Muscle layer of colon (tissue), 2 donors: ENCODE data around the gene GARNL3.
A peak's percentile ranks its signal among the peaks of the same experiment; 100 is the strongest.

ENCODE experiments used
- H3K27ac ChIP-seq: one replicate; pipeline ENCODE4 v1.7.0; 2013; ENCODE audit warnings: low read depth, mild to moderate bottlenecking, low read length, moderate library complexity
- H3K27me3 ChIP-seq, 2 donors: one replicate each; pipeline ENCODE4 v1.7.0; 2013; ENCODE audit warnings: low read length in 2 of 2, mild to moderate bottlenecking in 2 of 2; ENCODE audit not compliant: insufficient read depth in 2 of 2, control insufficient read depth in 1 of 2
- H3K36me3 ChIP-seq: one replicate; pipeline ENCODE4 v1.7.0; 2013; ENCODE audit warnings: mild to moderate bottlenecking, low read length; ENCODE audit not compliant: insufficient read depth
- H3K4me1 ChIP-seq: one replicate; pipeline ENCODE4 v1.7.0; 2013; ENCODE audit warnings: mild to moderate bottlenecking, low read length; ENCODE audit not compliant: insufficient read depth
- H3K4me3 ChIP-seq, 2 donors: one replicate each; pipeline ENCODE4 v1.7.0; 2013; ENCODE audit warnings: low read length in 2 of 2, low read depth in 1 of 2, mild to moderate bottlenecking in 1 of 2, moderate library complexity in 1 of 2
- H3K9ac ChIP-seq: one replicate; pipeline ENCODE4 v1.7.0; 2013; ENCODE audit warnings: low read length
- H3K9me3 ChIP-seq: one replicate; pipeline ENCODE4 v1.7.0; 2013; ENCODE audit warnings: mild to moderate bottlenecking, low read length
- donor health status: abdominal sarcoma.
- donor health status: Adenocarcinoma of cecum.

The GARNL3 gene

DNA sequence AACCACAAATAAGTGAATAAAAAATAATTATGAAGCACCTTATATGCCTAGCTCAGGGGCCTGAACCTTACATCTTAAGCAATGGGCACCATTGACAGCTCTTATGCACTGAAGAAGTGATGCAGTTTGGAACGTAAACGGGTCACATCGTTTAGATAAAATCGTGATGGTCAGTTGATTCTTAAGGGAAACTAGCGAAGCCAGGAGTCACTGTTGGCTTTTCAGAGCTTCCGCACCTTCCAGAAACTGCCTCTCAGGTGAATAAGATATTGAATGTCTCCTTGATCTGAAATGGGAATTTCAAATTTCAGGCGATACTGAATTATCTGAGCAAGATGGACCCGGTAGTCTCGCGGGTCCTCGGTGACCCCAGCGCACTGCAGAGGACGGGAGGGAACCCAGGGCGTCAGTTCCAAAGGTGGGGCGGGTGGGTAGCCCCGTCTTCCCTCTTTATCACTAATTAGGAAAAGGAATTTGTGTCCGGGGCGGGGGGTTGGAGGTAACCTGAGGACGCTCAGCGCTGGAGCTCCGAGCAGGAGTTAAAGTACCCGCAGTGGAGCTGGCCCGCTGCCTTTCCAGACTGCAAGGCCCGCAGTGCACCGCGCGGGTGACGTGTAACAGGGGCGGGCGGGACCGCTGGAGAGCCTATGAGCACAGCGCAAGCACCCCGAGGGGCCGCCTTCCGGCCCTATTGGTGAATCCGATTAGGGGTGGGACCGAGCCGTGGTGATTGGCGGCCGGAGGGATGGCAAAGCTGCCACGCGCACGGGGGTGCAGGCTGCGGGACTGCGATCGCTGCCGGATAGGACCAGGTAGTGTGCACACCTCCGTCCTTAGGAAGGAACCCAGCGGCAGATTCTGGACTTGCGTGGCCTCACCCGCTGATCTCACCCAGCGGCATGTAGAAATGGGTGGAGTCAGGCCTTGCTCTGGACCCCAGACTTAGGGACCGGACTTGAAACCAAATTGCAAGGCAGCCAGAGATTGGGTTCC lies 19.7 kb upstream of the GARNL3 start:
- Histone ChIP-seq H3K9me3 (no peaks in the 10 kb centered on the region), H3K36me3 (no peaks in the 10 kb centered on the region), H3K4me1 (no peaks in the 10 kb centered on the region), H3K9ac (peak overlapping the region; percentile 73), H3K4me3 (peak overlapping the region; percentile 29 to 85), H3K27ac (peak overlapping the region; percentile 55), H3K27me3 (no peaks in the 10 kb centered on the region)

DNA sequence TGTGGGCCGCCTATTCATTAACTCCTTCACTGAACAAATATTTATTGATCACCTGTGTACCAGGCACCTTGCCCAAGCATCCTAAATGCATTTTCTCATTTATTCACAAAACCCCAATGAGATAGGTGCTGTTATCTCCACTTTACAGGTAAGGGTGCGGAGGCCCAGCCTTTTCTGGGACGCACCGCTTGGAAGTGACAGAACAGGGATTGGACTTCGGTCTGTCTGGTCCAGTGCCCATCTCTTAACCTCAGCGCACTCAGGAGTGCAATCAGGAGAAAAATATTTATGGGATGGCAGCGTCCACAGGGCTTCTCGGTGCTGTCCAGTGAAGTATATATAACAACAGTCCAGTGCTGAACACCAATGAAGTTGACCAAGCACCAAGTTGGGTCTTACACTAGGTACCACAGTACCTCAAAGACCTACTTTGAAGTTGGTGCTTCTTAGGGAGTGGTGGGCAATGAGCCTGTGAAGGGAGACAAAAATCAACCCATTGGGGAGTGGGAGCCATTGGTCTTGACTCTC lies 18.9 kb upstream of the GARNL3 start:
- no peaks in the 10 kb centered on the region for H3K36me3 ChIP-seq
- H3K27me3 ChIP-seq = no peaks in the 10 kb centered on the region
- H3K4me3 ChIP-seq = peak overlapping the region; percentile 29 to 85
- no peaks in the 10 kb centered on the region for H3K9me3 ChIP-seq
- peak overlapping the region; percentile 32 for H3K27ac ChIP-seq
- H3K9ac ChIP-seq = no peak overlapping the region
- H3K4me1 ChIP-seq = no peaks in the 10 kb centered on the region

DNA sequence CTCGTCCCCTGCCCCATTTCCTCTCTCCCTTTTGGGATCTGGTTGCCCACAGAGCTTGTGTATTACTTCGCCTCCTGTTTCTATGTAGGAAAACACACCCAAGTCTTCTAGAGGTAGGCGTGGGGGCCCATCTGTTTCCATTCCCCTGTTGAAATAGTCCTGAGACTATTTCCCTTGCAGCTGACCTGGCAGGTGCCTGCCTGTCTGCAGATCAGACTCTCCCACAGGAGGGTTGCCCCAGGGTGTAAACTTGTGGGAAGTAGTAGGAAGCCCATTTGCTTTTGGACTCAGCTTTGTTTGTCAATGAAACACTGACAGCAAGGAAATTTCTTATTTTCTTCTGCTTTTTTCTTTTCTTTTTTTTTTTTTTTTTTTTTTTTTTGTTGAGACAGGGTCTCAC lies 16.3 kb upstream of the GARNL3 start:
- H3K27me3 ChIP-seq = no peaks in the 10 kb centered on the region
- H3K4me1 ChIP-seq = no peaks in the 10 kb centered on the region
- H3K27ac ChIP-seq = no peak overlapping the region
- no peak overlapping the region for H3K9ac ChIP-seq
- H3K9me3 ChIP-seq = no peaks in the 10 kb centered on the region
- H3K36me3 ChIP-seq = no peaks in the 10 kb centered on the region
- no peak overlapping the region for H3K4me3 ChIP-seq

DNA sequence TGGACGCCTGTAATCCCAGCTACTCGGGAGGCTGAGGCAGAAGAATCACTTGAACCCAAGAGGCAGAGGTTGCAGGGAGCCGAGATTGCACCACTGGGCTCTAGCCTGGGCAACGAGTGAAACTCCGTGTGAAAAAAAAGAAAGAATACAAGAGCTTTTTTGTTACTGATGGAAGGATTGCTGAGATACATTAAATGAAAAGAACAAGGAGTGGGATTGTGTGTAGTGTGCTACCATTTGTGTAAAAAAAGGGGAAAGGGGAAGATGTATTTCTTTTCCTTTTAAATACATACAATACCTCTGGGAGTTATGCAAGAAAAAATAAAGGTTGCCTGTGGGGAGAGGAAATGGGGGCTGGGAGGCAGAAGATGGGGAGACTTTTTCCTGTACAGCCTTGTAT lies 14.7 kb upstream of the GARNL3 start:
- H3K4me1 ChIP-seq = no peaks in the 10 kb centered on the region
- no peak overlapping the region for H3K9ac ChIP-seq
- no peaks in the 10 kb centered on the region for H3K36me3 ChIP-seq
- H3K9me3 ChIP-seq = no peaks in the 10 kb centered on the region
- H3K4me3 ChIP-seq = no peak overlapping the region
- no peaks in the 10 kb centered on the region for H3K27me3 ChIP-seq
- no peak overlapping the region for H3K27ac ChIP-seq

DNA sequence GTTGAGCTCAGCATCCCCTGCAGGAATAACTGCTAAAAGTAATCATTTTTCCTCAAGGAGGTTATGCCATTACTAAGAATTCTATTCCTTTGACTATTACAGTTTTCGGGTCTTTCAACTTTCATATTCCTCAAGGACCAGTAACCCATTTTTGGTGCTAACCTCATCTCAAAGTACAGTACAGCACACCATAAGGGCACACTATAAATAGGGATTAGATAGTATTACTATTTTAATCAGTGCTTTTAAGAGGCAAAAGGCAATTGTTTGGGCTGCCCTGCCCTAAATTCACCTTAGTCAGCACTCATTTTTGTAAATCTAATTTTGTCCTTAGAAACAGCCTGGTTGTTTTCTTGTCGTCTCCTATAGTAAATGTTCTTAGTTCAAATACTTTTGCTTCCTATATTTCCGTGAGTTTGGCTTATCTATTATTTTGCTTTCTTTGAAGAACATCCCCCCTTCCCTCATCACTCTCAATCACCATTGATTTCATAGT lies 13.6 kb upstream of the GARNL3 start:
- H3K36me3 ChIP-seq = no peaks in the 10 kb centered on the region
- H3K4me1 ChIP-seq = no peaks in the 10 kb centered on the region
- no peak overlapping the region for H3K27ac ChIP-seq
- no peaks in the 10 kb centered on the region for H3K9me3 ChIP-seq
- no peaks in the 10 kb centered on the region for H3K27me3 ChIP-seq
- H3K4me3 ChIP-seq = no peak overlapping the region
- H3K9ac ChIP-seq = no peak overlapping the region

DNA sequence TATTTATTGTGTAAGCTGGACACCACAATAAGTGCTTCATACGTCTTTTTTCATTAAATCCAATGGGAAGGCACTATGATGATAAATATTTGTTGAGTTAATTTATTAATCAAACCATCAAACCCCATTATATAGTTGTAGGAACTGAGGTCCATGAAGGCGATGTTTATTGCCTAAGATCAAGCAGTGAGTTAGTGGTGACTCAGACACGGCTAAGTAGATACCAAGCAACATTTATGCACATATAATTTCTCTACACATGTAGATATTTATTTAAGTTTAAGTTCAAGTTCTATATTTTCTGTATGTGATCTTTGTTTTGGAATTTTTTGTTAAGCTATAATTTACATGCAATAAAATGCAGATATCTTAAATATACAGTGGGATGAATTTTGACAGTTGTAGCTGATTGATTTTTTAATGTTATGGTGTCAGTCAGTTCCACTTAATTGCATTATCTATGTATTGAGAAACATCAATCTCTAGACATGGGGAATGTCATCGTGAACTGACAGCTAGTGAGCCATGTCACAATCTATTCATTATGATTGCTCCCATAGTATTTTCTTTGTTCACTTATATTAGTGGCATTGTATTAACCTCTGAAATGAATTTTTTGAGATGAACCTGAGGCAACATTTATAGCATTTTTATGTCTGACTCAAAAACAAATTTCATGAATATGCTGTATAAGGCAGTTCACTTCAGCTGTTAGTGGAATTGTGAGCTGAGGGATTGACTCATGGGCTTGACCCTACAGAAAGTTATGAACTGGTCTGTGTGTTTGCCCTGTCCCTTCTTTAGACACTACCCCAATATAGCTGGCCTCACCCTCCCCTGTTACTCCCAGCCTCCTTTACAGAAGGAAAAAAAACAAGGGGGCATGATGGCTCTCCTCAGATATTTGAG lies 11.9 kb upstream of the GARNL3 start:
- H3K27me3 ChIP-seq = no peaks in the 10 kb centered on the region
- no peak overlapping the region for H3K9ac ChIP-seq
- no peak overlapping the region for H3K27ac ChIP-seq
- H3K4me1 ChIP-seq = no peaks in the 10 kb centered on the region
- H3K36me3 ChIP-seq = no peaks in the 10 kb centered on the region
- no peak overlapping the region for H3K4me3 ChIP-seq
- H3K9me3 ChIP-seq = no peaks in the 10 kb centered on the region

DNA sequence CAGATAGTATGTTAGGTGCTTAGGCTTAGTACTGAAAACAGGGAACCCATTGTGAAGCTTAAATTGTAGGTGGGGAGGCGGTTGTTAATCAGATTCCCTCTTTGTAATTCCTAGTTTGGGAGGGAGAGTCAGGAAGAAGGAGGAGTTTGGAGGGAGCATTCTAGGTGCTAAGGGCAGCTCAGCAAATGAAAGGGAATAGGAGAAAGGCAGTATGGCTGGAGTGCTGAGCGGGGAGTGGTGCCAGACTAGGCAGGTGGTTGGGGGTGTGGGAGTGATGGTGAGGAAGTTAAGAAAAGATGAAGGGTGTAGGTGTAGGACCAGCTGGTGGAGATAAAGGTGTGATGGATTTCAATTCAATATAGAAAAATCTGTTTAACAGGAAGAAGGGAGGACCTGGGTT lies 11.1 kb upstream of the GARNL3 start:
- H3K27ac ChIP-seq = no peak overlapping the region
- H3K4me1 ChIP-seq = no peaks in the 10 kb centered on the region
- no peaks in the 10 kb centered on the region for H3K27me3 ChIP-seq
- H3K9me3 ChIP-seq = no peaks in the 10 kb centered on the region
- no peak overlapping the region for H3K4me3 ChIP-seq
- no peak overlapping the region for H3K9ac ChIP-seq
- no peaks in the 10 kb centered on the region for H3K36me3 ChIP-seq

DNA sequence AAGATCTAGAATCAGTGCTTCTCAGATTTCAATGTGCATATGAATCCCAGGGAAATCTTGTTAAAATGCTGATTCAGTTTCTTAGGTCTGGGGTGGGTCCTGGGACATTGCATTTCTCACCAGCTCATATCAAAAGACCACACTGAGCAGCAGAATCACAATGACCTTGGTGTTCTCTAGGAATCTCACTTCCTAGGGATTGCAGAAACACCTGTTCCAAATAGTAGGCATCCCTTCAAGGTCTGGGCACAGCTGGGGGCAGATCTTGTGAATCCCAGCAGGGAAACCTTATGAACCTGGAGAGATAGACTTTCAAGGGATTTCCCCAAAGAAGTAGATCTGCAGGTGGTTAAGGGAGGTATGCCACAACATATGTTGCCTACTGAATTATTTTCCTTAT lies 8.9 kb upstream of the GARNL3 start:
- no peaks in the 10 kb centered on the region for H3K27me3 ChIP-seq
- H3K27ac ChIP-seq = no peak overlapping the region
- H3K36me3 ChIP-seq = no peaks in the 10 kb centered on the region
- no peaks in the 10 kb centered on the region for H3K4me1 ChIP-seq
- no peak overlapping the region for H3K4me3 ChIP-seq
- H3K9me3 ChIP-seq = no peaks in the 10 kb centered on the region
- no peak overlapping the region for H3K9ac ChIP-seq

DNA sequence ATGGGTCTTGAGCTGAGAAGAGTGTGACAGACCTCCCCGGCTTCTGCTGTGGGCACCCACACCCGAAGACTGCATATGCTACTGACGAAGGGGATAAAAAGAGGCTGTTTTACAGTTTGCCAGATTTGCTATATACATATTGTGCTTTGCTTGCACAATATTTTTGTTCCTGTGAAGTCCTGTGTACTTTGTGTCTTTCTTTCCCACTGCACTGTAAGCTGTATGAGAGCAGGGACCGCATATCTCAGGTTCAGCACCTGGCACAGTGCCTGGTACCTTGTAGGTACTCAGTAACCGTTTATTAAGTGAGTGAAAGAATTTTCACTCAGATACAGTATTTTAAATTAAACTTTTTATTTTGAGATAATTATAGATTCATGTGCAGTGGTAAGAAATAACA lies 8.2 kb upstream of the GARNL3 start:
- Histone ChIP-seq H3K9ac (no peak overlapping the region), H3K4me1 (no peaks in the 10 kb centered on the region), H3K9me3 (no peaks in the 10 kb centered on the region), H3K4me3 (no peak overlapping the region), H3K27me3 (no peaks in the 10 kb centered on the region), H3K27ac (no peak overlapping the region), H3K36me3 (no peaks in the 10 kb centered on the region)

DNA sequence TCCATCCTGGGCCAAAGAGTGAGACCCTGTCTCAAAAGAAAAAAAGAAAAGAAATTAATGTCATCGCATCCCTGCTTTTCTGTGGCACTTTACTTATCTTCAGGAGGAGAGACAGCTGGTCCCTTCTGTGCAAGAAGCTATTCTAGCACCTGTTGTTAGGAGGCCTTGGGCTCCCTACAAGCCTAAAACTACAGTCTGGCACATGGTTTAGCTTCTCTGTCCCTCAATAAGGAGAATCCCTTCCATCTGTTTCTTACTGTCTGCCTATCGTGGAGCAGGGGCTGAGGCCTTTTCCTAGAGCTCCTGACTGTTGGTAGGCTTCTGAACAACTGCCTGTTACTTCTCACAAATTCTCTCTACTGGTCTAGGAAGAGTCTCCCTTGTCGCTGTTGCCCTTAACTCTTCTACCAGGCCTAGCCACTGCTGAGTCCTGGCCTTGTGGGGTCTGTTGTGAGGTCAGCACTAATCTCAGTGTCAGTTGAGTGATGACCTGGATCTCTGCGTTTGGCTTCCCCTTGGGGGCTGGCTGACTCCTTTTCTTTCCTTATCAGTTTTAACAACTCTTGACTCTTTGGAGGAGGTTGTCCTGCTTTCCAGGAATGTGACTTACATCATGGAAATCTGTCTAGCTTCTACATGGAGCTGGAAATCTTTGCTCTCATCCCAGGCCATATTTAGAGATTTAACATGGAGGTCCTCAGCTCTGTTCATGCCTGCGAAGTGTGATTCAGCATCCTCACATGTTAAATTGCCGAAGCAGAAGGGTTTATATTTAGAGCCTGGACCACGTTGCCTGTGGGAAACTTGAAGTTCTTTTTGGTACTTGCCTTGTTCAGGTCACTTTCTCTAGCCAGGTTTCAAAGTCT lies 5.7 kb upstream of the GARNL3 start:
- Histone ChIP-seq H3K27me3 (no peaks in the 10 kb centered on the region), H3K4me1 (peaks cover 6% of the 10 kb centered on the region), H3K9me3 (no peaks in the 10 kb centered on the region), H3K27ac (no peak overlapping the region), H3K4me3 (no peak overlapping the region), H3K9ac (no peak overlapping the region), H3K36me3 (no peaks in the 10 kb centered on the region)
